GM21576 (cell line): ENCODE results near the gene COPG1.

Experiments used
- ATAC-seq: cut with Tn5 transposase; IDR thresholded peaks from one replicate; pipeline ENCODE4 v1.9.1; 2021; ENCODE audit warnings: mild to moderate bottlenecking, moderate library complexity; ENCODE audit not compliant: unreplicated experiment

COPG1 gene

GRCh38 chr3:129278966-129279906 is 29.8 kb downstream of the COPG1 start:
- ATAC-seq = no peak

- no peak for ATAC-seq
Measured at GRCh38 chr3:129280183-129280582, 30.8 kb downstream of the COPG1 start.

- ATAC-seq = no peak
Measured at GRCh38 chr3:129281726-129282125, 32.3 kb downstream of the COPG1 start.

- ATAC-seq = peak; percentile 78
Measured at GRCh38 chr3:129282727-129283327, 33.4 kb downstream of the COPG1 start.

GRCh38 chr3:129286081-129286480 is 36.7 kb downstream of the COPG1 start:
- no peak for ATAC-seq

GRCh38 chr3:129288446-129288845 is 39.0 kb downstream of the COPG1 start:
- ATAC-seq = no peak

GRCh38 chr3:129289201-129289921 is 40.0 kb downstream of the COPG1 start:
- ATAC-seq = no peak

- no peak for ATAC-seq
Measured at GRCh38 chr3:129291236-129291886, 42.0 kb downstream of the COPG1 start.

GRCh38 chr3:129295286-129295685 is 45.9 kb downstream of the COPG1 start:
- no peak for ATAC-seq

- no peak for ATAC-seq
Measured at GRCh38 chr3:129304146-129304961, 54.9 kb downstream of the COPG1 start.

GRCh38 chr3:129304962-129305222 is 55.5 kb downstream of the COPG1 start:
- no peak for ATAC-seq

- no peak for ATAC-seq
Measured at GRCh38 chr3:129305592-129306091, 56.2 kb downstream of the COPG1 start.

GRCh38 chr3:129308636-129309035 is 59.2 kb downstream of the COPG1 start:
- ATAC-seq = no peak

- no peak for ATAC-seq
Measured at GRCh38 chr3:129310111-129311011, 61.0 kb downstream of the COPG1 start.

GRCh38 chr3:129311054-129311902 is 61.9 kb downstream of the COPG1 start:
- no peak for ATAC-seq

GRCh38 chr3:129312021-129312639 is 62.7 kb downstream of the COPG1 start:
- no peak for ATAC-seq

- ATAC-seq = no peak
Measured at GRCh38 chr3:129312671-129313414, 63.4 kb downstream of the COPG1 start.

- no peak for ATAC-seq
Measured at GRCh38 chr3:129313415-129313664, 63.9 kb downstream of the COPG1 start.
